Hepatocyte (in vitro differentiated cells): Measurements from ENCODE around the gene GNS.

Experiments
- EZH2 ChIP-seq: fragments of 200-600 bp; sonication (generic); IDR thresholded peaks from 2 replicates; pipeline ENCODE4 v1.6.1; 2016; ENCODE audit warnings: antibody characterized with exemption, mild to moderate bottlenecking, borderline replicate concordance
- TF ChIP-seq, protein P1 (sequence below): fragments of 200-600 bp; sonication (generic); IDR thresholded peaks from 2 replicates; pipeline ENCODE4 v1.5.1; 2016; ENCODE audit warnings: antibody characterized with exemption, mild to moderate bottlenecking; ENCODE audit not compliant: poor library complexity

DNA sequence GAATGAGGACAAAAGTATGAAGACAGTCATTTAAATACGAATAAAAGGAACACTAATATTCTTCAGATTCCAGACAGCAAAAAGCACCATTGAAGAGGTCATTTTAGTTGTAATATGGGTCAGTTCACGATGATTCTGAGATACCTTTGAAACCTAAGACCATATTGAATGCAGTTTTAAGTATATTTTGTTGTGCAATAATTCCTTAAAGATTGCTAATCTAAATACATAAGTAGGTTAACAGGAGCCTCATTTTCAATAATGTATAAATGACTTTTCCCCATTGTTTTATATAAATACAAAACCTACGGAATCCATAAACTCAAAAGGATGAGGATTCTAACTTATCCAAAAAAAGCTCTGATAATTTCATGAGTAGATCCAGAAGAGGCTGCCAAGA, 5.8 kb downstream of the GNS start:
- TF ChIP-seq, protein P1, sequence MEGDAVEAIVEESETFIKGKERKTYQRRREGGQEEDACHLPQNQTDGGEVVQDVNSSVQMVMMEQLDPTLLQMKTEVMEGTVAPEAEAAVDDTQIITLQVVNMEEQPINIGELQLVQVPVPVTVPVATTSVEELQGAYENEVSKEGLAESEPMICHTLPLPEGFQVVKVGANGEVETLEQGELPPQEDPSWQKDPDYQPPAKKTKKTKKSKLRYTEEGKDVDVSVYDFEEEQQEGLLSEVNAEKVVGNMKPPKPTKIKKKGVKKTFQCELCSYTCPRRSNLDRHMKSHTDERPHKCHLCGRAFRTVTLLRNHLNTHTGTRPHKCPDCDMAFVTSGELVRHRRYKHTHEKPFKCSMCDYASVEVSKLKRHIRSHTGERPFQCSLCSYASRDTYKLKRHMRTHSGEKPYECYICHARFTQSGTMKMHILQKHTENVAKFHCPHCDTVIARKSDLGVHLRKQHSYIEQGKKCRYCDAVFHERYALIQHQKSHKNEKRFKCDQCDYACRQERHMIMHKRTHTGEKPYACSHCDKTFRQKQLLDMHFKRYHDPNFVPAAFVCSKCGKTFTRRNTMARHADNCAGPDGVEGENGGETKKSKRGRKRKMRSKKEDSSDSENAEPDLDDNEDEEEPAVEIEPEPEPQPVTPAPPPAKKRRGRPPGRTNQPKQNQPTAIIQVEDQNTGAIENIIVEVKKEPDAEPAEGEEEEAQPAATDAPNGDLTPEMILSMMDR: no peak
- no peak for TF ChIP-seq EZH2
